Neural cell (in vitro differentiated cells): ENCODE measurements around the gene ADGRL1. TPM values are rescaled to one million over a fixed set of nuclear protein-coding genes. Genes with fewer than 3 reads are reported as not detected.

ENCODE experiments used
- H2AFZ ChIP-seq: fragments of 200-600, 300-800 bp; sonication (generic), shearing (Covaris generic); 2 replicates; pipeline ENCODE4 v1.6.0; 2014; ENCODE audit warnings: low read depth, mild to moderate bottlenecking, antibody characterized with exemption, low read length, moderate library complexity
- H3F3A ChIP-seq: fragments of 200-600 bp; shearing (Covaris generic); 2 replicates; pipeline ENCODE4 v1.6.1; 2016; ENCODE audit warnings: mild to moderate bottlenecking, moderate library complexity, mixed read lengths, antibody characterized with exemption, low read length; ENCODE audit not compliant: insufficient read depth, poor library complexity, severe bottlenecking
- H3K27ac ChIP-seq: fragments of 200-600, 300-800 bp; sonication (generic), shearing (Covaris generic); 2 replicates; pipeline ENCODE4 v1.5.1; 2014; ENCODE audit warnings: mild to moderate bottlenecking, low read length, moderate library complexity
- H3K27me3 ChIP-seq: fragments of 300-800, 200-600 bp; sonication (generic), shearing (Covaris generic); 2 replicates; pipeline ENCODE4 v1.6.0; 2014; ENCODE audit warnings: mild to moderate bottlenecking, low read depth, low read length, moderate library complexity; ENCODE audit not compliant: insufficient read depth
- H3K36me3 ChIP-seq: fragments of 300-800, 200-600 bp; sonication (generic), shearing (Covaris generic); 2 replicates; pipeline ENCODE4 v1.5.1; 2014; ENCODE audit warnings: mild to moderate bottlenecking, antibody characterized with exemption, low read length, moderate library complexity; ENCODE audit not compliant: insufficient read depth
- H3K4me2 ChIP-seq: fragments of 300-800, 200-600 bp; sonication (generic), shearing (Covaris generic); 2 replicates; pipeline ENCODE4 v1.6.0; 2014; ENCODE audit warnings: mild to moderate bottlenecking, low read length
- H3K4me3 ChIP-seq: fragments of 300-800, 200-600 bp; sonication (generic), shearing (Covaris generic); 2 replicates; pipeline ENCODE4 v1.5.1; 2014; ENCODE audit warnings: mild to moderate bottlenecking, low read length, moderate library complexity
- H3K79me2 ChIP-seq: fragments of 200-600 bp; shearing (Covaris generic); replicated peaks from 2 replicates; pipeline ENCODE4 v1.6.0; 2014; ENCODE audit warnings: mild to moderate bottlenecking, low read length, moderate library complexity; ENCODE audit not compliant: insufficient read depth
- H3K9ac ChIP-seq: fragments of 300-800, 200-600 bp; sonication (generic), shearing (Covaris generic); 2 replicates; pipeline ENCODE4 v1.6.1; 2016; ENCODE audit warnings: mild to moderate bottlenecking, low read length, mixed read lengths
- H3K9me2 ChIP-seq: fragments of 200-600 bp; shearing (Covaris generic); 2 replicates; pipeline ENCODE4 v1.6.1; 2016; ENCODE audit warnings: mild to moderate bottlenecking, low read length, mixed read lengths; ENCODE audit not compliant: insufficient read depth
- H3K9me3 ChIP-seq: fragments of 200-600, 300-800 bp; sonication (generic), shearing (Covaris generic); 2 replicates; pipeline ENCODE4 v1.6.1; 2016; ENCODE audit warnings: mild to moderate bottlenecking, mixed run types, low read length, moderate library complexity, mixed read lengths
- H4K20me1 ChIP-seq: fragments of 200-600 bp; shearing (Covaris generic); 2 replicates; pipeline ENCODE4 v1.6.1; 2016; ENCODE audit warnings: mild to moderate bottlenecking, mixed run types; ENCODE audit not compliant: insufficient read depth
- CTCF ChIP-seq: fragments of 450-650 bp; IDR thresholded peaks from 2 replicates; pipeline ENCODE4 v1.5.1; 2014; ENCODE audit warnings: antibody characterized with exemption, mild to moderate bottlenecking, moderate library complexity; ENCODE audit not compliant: poor library complexity, severe bottlenecking
- EP300 ChIP-seq: fragments of 450-650 bp; conservative IDR thresholded peaks from 2 replicates; pipeline ENCODE4 v1.6.1; 2014; ENCODE audit warnings: antibody characterized with exemption, mild to moderate bottlenecking, moderate library complexity; ENCODE audit not compliant: poor library complexity, severe bottlenecking
- EZH2 ChIP-seq: fragments of 200-600, 300-800 bp; shearing (Covaris generic), sonication (generic); IDR thresholded peaks from 2 replicates; pipeline ENCODE4 v1.6.1; 2014; ENCODE audit warnings: antibody characterized with exemption, low read length, borderline replicate concordance, mild to moderate bottlenecking; ENCODE audit not compliant: insufficient read depth, poor library complexity, severe bottlenecking
- MXI1 ChIP-seq: fragments of 450-650 bp; conservative IDR thresholded peaks from 2 replicates; pipeline ENCODE4 v1.6.1; 2014; ENCODE audit warnings: antibody characterized with exemption, mild to moderate bottlenecking; ENCODE audit not compliant: poor library complexity, severe bottlenecking
- POLR2AphosphoS5 ChIP-seq: IDR thresholded peaks from 2 replicates; pipeline ENCODE4 v1.6.1; 2012
- RAD21 ChIP-seq: fragments of 450-650 bp; conservative IDR thresholded peaks from 2 replicates; pipeline ENCODE4 v1.6.1; 2014; ENCODE audit warnings: antibody characterized with exemption, mild to moderate bottlenecking, moderate library complexity
- REST ChIP-seq: IDR thresholded peaks from 2 replicates; pipeline ENCODE4 v1.6.1; 2012; ENCODE audit warnings: borderline replicate concordance
- SMC3 ChIP-seq: fragments of 450-650 bp; conservative IDR thresholded peaks from 2 replicates; pipeline ENCODE4 v1.6.1; 2014; ENCODE audit warnings: antibody characterized with exemption, mild to moderate bottlenecking, moderate library complexity; ENCODE audit not compliant: poor library complexity
- TAF1 ChIP-seq: IDR thresholded peaks from 2 replicates; pipeline ENCODE4 v1.6.1; 2012; ENCODE audit warnings: low read depth
- polyA plus RNA-seq: library from polyadenylated mRNA; depleted of rRNA; stranded (reverse); fragments of >200 nt; gene quantifications from 2 replicates; pipeline ENCODE4 v1.2.3, GENCODE V29; 2014

ADGRL1 gene
- polyA plus RNA-seq, 1 donor from 2014 or later = 22.2 TPM

- H3K27me3 ChIP-seq = no peaks in the 10 kb centered on the region
- no peaks in the 10 kb centered on the region for H3F3A ChIP-seq
- H4K20me1 ChIP-seq = no peaks in the 10 kb centered on the region
- H2AFZ ChIP-seq = no peak overlapping the region
- no peak overlapping the region for H3K27ac ChIP-seq
- H3K9me2 ChIP-seq = no peaks in the 10 kb centered on the region
- H3K36me3 ChIP-seq = no peaks in the 10 kb centered on the region
- no peak overlapping the region for H3K4me2 ChIP-seq
- no peak for TF ChIP-seq MXI1
- no peak for TF ChIP-seq SMC3
- TF ChIP-seq REST = no peak
- no peak for TF ChIP-seq RAD21
- TF ChIP-seq EP300 = no peak
- H3K9ac ChIP-seq = no peak overlapping the region
- no peaks in the 10 kb centered on the region for H3K9me3 ChIP-seq
- peaks cover 23% of the 10 kb centered on the region for H3K79me2 ChIP-seq
- no peak overlapping the region for H3K4me3 ChIP-seq
These were observed 86.1 kb downstream of the ADGRL1 start for GRCh38 chr19:14119644-14120496.

GRCh38 chr19:14119146-14119545 is 86.8 kb downstream of the ADGRL1 start:
- Histone ChIP-seq H3K79me2 (peaks cover 29% of the 10 kb centered on the region), H3K9me3 (no peaks in the 10 kb centered on the region), H3K4me3 (peak overlapping the region; percentile 76), H3K36me3 (no peaks in the 10 kb centered on the region), H2AFZ (no peak overlapping the region), H4K20me1 (no peaks in the 10 kb centered on the region), H3K27ac (no peak overlapping the region), H3F3A (no peaks in the 10 kb centered on the region), H3K9ac (peak overlapping the region; percentile 74), H3K27me3 (no peaks in the 10 kb centered on the region), H3K4me2 (peak overlapping the region; percentile 86), H3K9me2 (no peaks in the 10 kb centered on the region)
- no peak for TF ChIP-seq CTCF
- no peak for TF ChIP-seq POLR2AphosphoS5
- no peak for TF ChIP-seq TAF1
- TF ChIP-seq EZH2 = no peak
- no peak for TF ChIP-seq RAD21
- no peak for TF ChIP-seq REST
- no peak for TF ChIP-seq SMC3
